Mesenchymal stem cell (in vitro differentiated cells and primary cell): ENCODE measurements around the gene WWOX.

ENCODE experiments used
- DNase-seq: peaks from one replicate; pipeline ENCODE4 v3.0.0-alpha.2; 2013
- H2AFZ ChIP-seq: one replicate; pipeline ENCODE4 v1.6.1; 2013; ENCODE audit warnings: low read depth, mild to moderate bottlenecking, control low read depth, inconsistent platforms, low read length, moderate library complexity
- H2AK5ac ChIP-seq: 2 replicates; pipeline ENCODE4 v1.6.1; 2013; ENCODE audit warnings: low read length, moderate library complexity, mild to moderate bottlenecking, inconsistent platforms; ENCODE audit not compliant: severe bottlenecking
- H2BK120ac ChIP-seq: one replicate; pipeline ENCODE4 v1.6.1; 2013; ENCODE audit warnings: low read depth, mild to moderate bottlenecking, inconsistent platforms, low read length, moderate library complexity
- H2BK12ac ChIP-seq, 2 experiments: one replicate each; pipeline ENCODE4 v1.6.1; 2013; ENCODE audit warnings: inconsistent platforms in 2 of 2, low read length in 2 of 2, mild to moderate bottlenecking in 2 of 2, moderate library complexity in 2 of 2, control low read depth in 1 of 2
- H2BK15ac ChIP-seq: one replicate; pipeline ENCODE4 v1.6.1; 2013; ENCODE audit warnings: mild to moderate bottlenecking, low read depth, inconsistent platforms; ENCODE audit not compliant: poor library complexity, severe bottlenecking
- H2BK5ac ChIP-seq: 2 replicates; pipeline ENCODE4 v1.6.1; 2013; ENCODE audit warnings: low read depth, mild to moderate bottlenecking, low read length, control low read depth, inconsistent platforms; ENCODE audit not compliant: poor library complexity, severe bottlenecking
- H3K14ac ChIP-seq, 2 experiments: one replicate each; pipeline ENCODE4 v1.6.1; 2013; ENCODE audit warnings: inconsistent platforms in 2 of 2, low read length in 2 of 2, control low read depth in 1 of 2, mild to moderate bottlenecking in 1 of 2, moderate library complexity in 1 of 2
- H3K18ac ChIP-seq, 2 experiments: one replicate each; pipeline ENCODE4 v1.6.1; 2013; ENCODE audit warnings: inconsistent platforms in 2 of 2, low read length in 2 of 2, control low read depth in 1 of 2, low read depth in 1 of 2, mild to moderate bottlenecking in 1 of 2
- H3K23ac ChIP-seq, 2 experiments: one replicate each; pipeline ENCODE4 v1.6.1; 2013; ENCODE audit warnings: inconsistent platforms in 2 of 2, low read length in 2 of 2, mild to moderate bottlenecking in 2 of 2, moderate library complexity in 2 of 2, control low read depth in 1 of 2
- H3K27ac ChIP-seq: 2 replicates; pipeline ENCODE4 v1.5.1; 2013; ENCODE audit warnings: mild to moderate bottlenecking, moderate library complexity, low read length, control low read depth, inconsistent platforms; ENCODE audit not compliant: poor library complexity, severe bottlenecking
- H3K27me3 ChIP-seq, 2 experiments: 2 replicates each; pipeline versions ENCODE4 v1.6.1 to v1.7.0; 2013; ENCODE audit warnings: low read length in 2 of 2, mild to moderate bottlenecking in 2 of 2, moderate library complexity in 2 of 2, control low read depth in 1 of 2, inconsistent platforms in 1 of 2; ENCODE audit not compliant: control insufficient read depth in 1 of 2, insufficient read depth in 1 of 2
- H3K36me3 ChIP-seq, 2 experiments: 2 replicates each; pipeline versions ENCODE4 v1.6.1 to v1.7.0; 2013; ENCODE audit warnings: low read length in 2 of 2, control low read depth in 1 of 2, inconsistent platforms in 1 of 2, low read depth in 1 of 2, mild to moderate bottlenecking in 1 of 2; ENCODE audit not compliant: insufficient read depth in 2 of 2, control insufficient read depth in 1 of 2
- H3K4ac ChIP-seq, 2 experiments: one replicate each; pipeline ENCODE4 v1.6.1; 2013; ENCODE audit warnings: inconsistent platforms in 2 of 2, low read length in 2 of 2, mild to moderate bottlenecking in 2 of 2, moderate library complexity in 2 of 2, control low read depth in 1 of 2, low read depth in 1 of 2
- H3K4me1 ChIP-seq: 2 replicates; pipeline ENCODE4 v1.6.1; 2013; ENCODE audit warnings: low read depth, low read length, control low read depth; ENCODE audit not compliant: control insufficient read depth, insufficient read depth
- H3K4me2 ChIP-seq: 2 replicates; pipeline ENCODE4 v1.6.1; 2013; ENCODE audit warnings: low read length, mild to moderate bottlenecking, inconsistent platforms; ENCODE audit not compliant: poor library complexity, severe bottlenecking
- H3K4me3 ChIP-seq, 2 experiments: 2 replicates each; pipeline versions ENCODE4 v1.5.1 to v1.7.0; 2013; ENCODE audit warnings: low read length in 2 of 2, mild to moderate bottlenecking in 2 of 2, control low read depth in 1 of 2, low read depth in 1 of 2; ENCODE audit not compliant: insufficient read depth in 1 of 2
- H3K79me1 ChIP-seq: replicated peaks from 2 replicates; pipeline ENCODE4 v1.6.1; 2013; ENCODE audit warnings: mild to moderate bottlenecking, control low read depth, low read length, inconsistent platforms; ENCODE audit not compliant: poor library complexity, severe bottlenecking
- H3K9ac ChIP-seq: 2 replicates; pipeline ENCODE4 v1.7.0; 2013; ENCODE audit warnings: mild to moderate bottlenecking, low read length, moderate library complexity
- H3K9me3 ChIP-seq: 2 replicates; pipeline ENCODE4 v1.7.0; 2013; ENCODE audit warnings: mild to moderate bottlenecking, low read length; ENCODE audit not compliant: control insufficient read depth
- H4K8ac ChIP-seq: one replicate; pipeline ENCODE4 v1.6.1; 2013; ENCODE audit warnings: inconsistent platforms, mild to moderate bottlenecking, low read length, moderate library complexity
- H4K91ac ChIP-seq: one replicate; pipeline ENCODE4 v1.6.1; 2013; ENCODE audit warnings: mild to moderate bottlenecking, low read length, inconsistent platforms
- WGBS: methylation state at CpG from one replicate; pipeline ENCODE4 v1.1.7; 2013; ENCODE audit warnings: mixed read lengths; 5-methylcytosine and 5-hydroxymethylcytosine counted together

The WWOX gene

GRCh38 chr16:78288888-78289287 lies 189.4 kb downstream of the WWOX start:
- Histone ChIP-seq H2BK5ac (no peak overlapping the region), H2BK15ac (peak overlapping the region; percentile 73), H3K4me2 (no peak overlapping the region), H3K9ac (no peak overlapping the region), H3K27ac (peak overlapping the region; percentile 83), H2BK120ac (no peak overlapping the region), H3K36me3 (no peaks in the 10 kb centered on the region), H3K9me3 (no peaks in the 10 kb centered on the region), H2BK12ac (no peak overlapping the region), H4K8ac (peak overlapping the region; percentile 40), H3K14ac (no peak overlapping the region), H2AFZ (no peak overlapping the region), H2AK5ac (peak overlapping the region; percentile 95), H3K18ac (peak overlapping the region in 1 of 2 experiments; percentile 16), H3K79me1 (peaks cover 4% of the 10 kb centered on the region), H3K27me3 (no peaks in the 10 kb centered on the region), H4K91ac (no peak overlapping the region), H3K4me3 (no peak overlapping the region), H3K23ac (no peak overlapping the region), H3K4me1 (peaks cover 11% of the 10 kb centered on the region), H3K4ac (no peak overlapping the region)
- WGBS, result over 99% methylated on average over 9 of the region's 9 CpGs
- no peak for DNase-seq

- Histone ChIP-seq H3K4me1 (peaks cover 14% of the 10 kb centered on the region), H3K23ac (no peak overlapping the region), H4K91ac (no peak overlapping the region), H3K79me1 (peaks cover 5% of the 10 kb centered on the region), H2BK12ac (no peak overlapping the region), H3K4ac (no peak overlapping the region), H4K8ac (no peak overlapping the region), H2AK5ac (no peak overlapping the region), H2AFZ (no peak overlapping the region), H3K27me3 (no peaks in the 10 kb centered on the region), H3K14ac (no peak overlapping the region), H3K9ac (no peak overlapping the region), H3K4me3 (no peak overlapping the region), H3K27ac (peak overlapping the region; percentile 86), H3K4me2 (no peak overlapping the region), H3K36me3 (no peaks in the 10 kb centered on the region), H3K18ac (no peak overlapping the region), H2BK15ac (no peak overlapping the region), H2BK5ac (no peak overlapping the region), H2BK120ac (no peak overlapping the region), H3K9me3 (no peaks in the 10 kb centered on the region)
- no peak for DNase-seq
- 100% methylated on average over 2 of the region's 3 CpGs for WGBS
Observed at GRCh38 chr16:78289373-78289772, 189.9 kb downstream of the WWOX start.

GRCh38 chr16:78289844-78290277 lies 190.4 kb downstream of the WWOX start:
- H3K4me1 ChIP-seq, result peaks cover 14% of the 10 kb centered on the region
- H3K18ac ChIP-seq, result no peak overlapping the region
- no peaks in the 10 kb centered on the region for H3K27me3 ChIP-seq
- no peak overlapping the region for H3K9ac ChIP-seq
- no peaks in the 10 kb centered on the region for H3K36me3 ChIP-seq
- no peak overlapping the region for H2BK120ac ChIP-seq
- no peak for DNase-seq
- peaks cover 5% of the 10 kb centered on the region for H3K79me1 ChIP-seq
- H2AFZ ChIP-seq, result no peak overlapping the region
- H3K23ac ChIP-seq, result no peak overlapping the region
- no peak overlapping the region for H4K8ac ChIP-seq
- H2AK5ac ChIP-seq, result no peak overlapping the region
- no peak overlapping the region for H3K14ac ChIP-seq
- H3K27ac ChIP-seq, result peak overlapping the region; percentile 86
- H2BK12ac ChIP-seq, result no peak overlapping the region
- peak overlapping the region; percentile 53 for H2BK5ac ChIP-seq
- no peak overlapping the region for H3K4me2 ChIP-seq
- H3K9me3 ChIP-seq, result no peaks in the 10 kb centered on the region
- H3K4me3 ChIP-seq, result no peak overlapping the region
- no peak overlapping the region for H4K91ac ChIP-seq
- no peak overlapping the region for H3K4ac ChIP-seq
- no CpG with 5 or more reads among the region's 7 CpGs for WGBS
- H2BK15ac ChIP-seq, result no peak overlapping the region

- H3K4me1 ChIP-seq, result peaks cover 14% of the 10 kb centered on the region
- H3K36me3 ChIP-seq, result no peaks in the 10 kb centered on the region
- WGBS, result 80% methylated on average over 4 of the region's 6 CpGs
- H2AK5ac ChIP-seq, result peak overlapping the region; percentile 75
- H4K8ac ChIP-seq, result no peak overlapping the region
- peak overlapping the region; percentile 86 for H3K27ac ChIP-seq
- no peak for DNase-seq
- H2BK120ac ChIP-seq, result no peak overlapping the region
- no peak overlapping the region for H3K9ac ChIP-seq
- H2BK15ac ChIP-seq, result no peak overlapping the region
- no peak overlapping the region for H3K14ac ChIP-seq
- peaks cover 5% of the 10 kb centered on the region for H3K79me1 ChIP-seq
- H2BK5ac ChIP-seq, result no peak overlapping the region
- no peak overlapping the region for H2AFZ ChIP-seq
- H3K18ac ChIP-seq, result no peak overlapping the region
- H3K9me3 ChIP-seq, result no peaks in the 10 kb centered on the region
- no peak overlapping the region for H3K4ac ChIP-seq
- H3K27me3 ChIP-seq, result no peaks in the 10 kb centered on the region
- H3K4me3 ChIP-seq, result no peak overlapping the region
- no peak overlapping the region for H4K91ac ChIP-seq
- no peak overlapping the region for H2BK12ac ChIP-seq
- H3K23ac ChIP-seq, result no peak overlapping the region
- H3K4me2 ChIP-seq, result no peak overlapping the region
Observed at GRCh38 chr16:78290395-78290794, 190.9 kb downstream of the WWOX start.
